ENCODE measurements around the gene PABPN1L. TPM values are rescaled to one million over a fixed set of nuclear protein-coding genes. Genes with fewer than 3 reads are reported as not detected.

The PABPN1L gene
- 0.46 and 2.2 TPM in 2 replicates for total RNA-seq (2011; cell fraction: chromatin; rRNA removed; ENCODE audit: low replicate concordance)
- total RNA-seq (2011; cell fraction: nucleolus; rRNA removed): 0.26 and 0.50 TPM in 2 replicates
- total RNA-seq (2011; cell fraction: nucleoplasm; rRNA removed): 0.29 and 0.99 TPM in 2 replicates
- 0.32 TPM in 1 of 2 replicates, not detected in the other for total RNA-seq (2014; rRNA removed)
- not detected in 2 replicates for total RNA-seq (2014; rRNA removed; fragmentation: Illumina TruSeq; extraction: Trizol)
- total RNA-seq (2015; rRNA removed; fragmentation: Illumina TruSeq; extraction: Trizol): 0.19 TPM in 1 of 2 replicates, not detected in the other
- total RNA-seq (2021): 0.29 TPM in 1 of 2 replicates, not detected in the other
- polyA plus RNA-seq (2011; rRNA removed): not detected in 2 replicates
- polyA plus RNA-seq (2011; cell fraction: cytosol; rRNA removed): not detected in 2 replicates
- polyA plus RNA-seq (2011; cell fraction: nucleus; rRNA removed): 0.55 and 0.58 TPM in 2 replicates
- 0.29 and 0.71 TPM in 2 replicates for polyA plus RNA-seq (2012)
- polyA plus RNA-seq (2014; fragmentation: Illumina TruSeq; extraction: Trizol): not detected in 2 replicates
- polyA plus RNA-seq (2014; fragmentation: Nextera tagmentation; extraction: Ambion mirVana): not detected
- polyA plus RNA-seq (2014; rRNA removed): 0.11 TPM in 1 of 2 replicates, not detected in the other
- not detected in 2 replicates for polyA minus RNA-seq (2011; rRNA and poly(A)+ RNA removed)
- not detected in 2 replicates for polyA minus RNA-seq (2011; cell fraction: cytosol; rRNA and poly(A)+ RNA removed)
- polyA minus RNA-seq (2011; cell fraction: nucleus; rRNA and poly(A)+ RNA removed): not detected in 2 replicates
- percentile 27 among the genes with signal in this experiment for Bru-seq, nascent RNA
- percentile 25 among the genes with signal in this experiment for BruChase-seq, experiment 1, labeled RNA remaining after a 2-hour chase
- percentile 34 among the genes with signal in this experiment for BruChase-seq, experiment 2, labeled RNA remaining after a 6-hour chase
- long read RNA-seq, experiment 1: 0 reads
- long read RNA-seq, experiment 2: 0 reads
- long read RNA-seq, experiment 3: 0 reads

GRCh38 chr16:88866151-88866920 is at the start of gene PABPN1L:
Gene PABPN1L, minus strand, starts transcription at chr16:88866660. Its CDS starts 54 bp downstream, at chr16:88866606.
- H3K4me1 ChIP-seq (replicated peaks in 1 of 2; ENCODE audit: control insufficient read depth in 2 of 2, insufficient read depth in 2 of 2, low read length in 2 of 2): peaks cover 7 to 75% of the 10 kb centered on the region in 2 experiments; a peak in 4 of 5 replicates
- no peaks in the 10 kb centered on the region for H3K9me3 ChIP-seq (replicated peaks; ENCODE audit: control insufficient read depth, insufficient read depth, low read depth, low read length)
- H2AFZ ChIP-seq (ENCODE audit: low read depth, low read length): no peak within 1 kb of the TSS
- H3K9me1 ChIP-seq (ENCODE audit: control insufficient read depth, insufficient read depth, low read length): no peaks in the 10 kb centered on the region
- CTCF ChIA-PET (ENCODE audit: low intra/inter-chr PET ratio): no interaction called here
- H4K20me1 ChIP-seq (replicated peaks; ENCODE audit: control insufficient read depth, insufficient read depth, low read length): 0 out of 2 replicates have a peak, but pooled peaks cover 4% of the 10 kb centered on the region
- no peaks in the 10 kb centered on the region for H3K27me3 ChIP-seq (ENCODE audit: control insufficient read depth in 2 of 2, insufficient read depth in 2 of 2, low read length in 2 of 2)
- in situ Hi-C loops (cut with MboI): no loop called here
- no peak within 1 kb of the TSS for H3K27ac ChIP-seq (ENCODE audit: extremely low read depth, low read depth, low read length)
- peaks cover 9% of the 10 kb centered on the region; the same call in 2 of the 3 replicates for H3K36me3 ChIP-seq (ENCODE audit: control insufficient read depth, insufficient read depth, low read length)
- H3K9ac ChIP-seq (ENCODE audit: insufficient read depth in 1 of 2, low read depth in 2 of 2, low read length in 2 of 2): peak within 1 kb of the TSS in 1 of 2 experiments; percentile 42; a peak in 1 of 4 replicates
- FAIRE-seq: peak; percentile 29
- TF ChIP-seq SLC30A9 (CRISPR knock-in tag; IDR thresholded peaks at IDR 0.05) (no peak), POLR2G (IDR thresholded peaks at IDR 0.05; ENCODE audit: low read depth, low read length) (peak; percentile 3; the same call in 1 of the 2 replicates), NFIC (IDR thresholded peaks at IDR 0.05) (peak; percentile 56; the same call in 1 of the 2 replicates)
- ATAC-seq: no peak
- H3K4me3 ChIP-seq: no peak within 1 kb of the TSS
- H3K79me2 ChIP-seq (ENCODE audit: control insufficient read depth, insufficient read depth, low read length): no peaks in the 10 kb centered on the region
- intact Hi-C loops (cut with micrococcal nuclease): no loop called here
- no TSS peak for BruUV-seq (replicated peaks)
- WGBS (ENCODE audit: insufficient coverage, low coverage, missing lambda C conversion rate): 33% methylated on average over 12 of the region's 20 CpGs
- POLR2A ChIA-PET: interaction anchor here (0.7 to 1.7 kb wide), 4 partner anchors 9 to 54 kb away, joined by 3 to 7 read pairs (median 4); no protein-coding TSS in a partner anchor
- DNase-seq (ENCODE audit: extremely low read depth in 1 of 4, low spot score in 3 of 4): no peak
- H3K4me2 ChIP-seq (ENCODE audit: insufficient read depth, low read length): no peak within 1 kb of the TSS

Measured in K562 (cell line).